ENCODE data around the gene GPC6.

Gene GPC6

DNA sequence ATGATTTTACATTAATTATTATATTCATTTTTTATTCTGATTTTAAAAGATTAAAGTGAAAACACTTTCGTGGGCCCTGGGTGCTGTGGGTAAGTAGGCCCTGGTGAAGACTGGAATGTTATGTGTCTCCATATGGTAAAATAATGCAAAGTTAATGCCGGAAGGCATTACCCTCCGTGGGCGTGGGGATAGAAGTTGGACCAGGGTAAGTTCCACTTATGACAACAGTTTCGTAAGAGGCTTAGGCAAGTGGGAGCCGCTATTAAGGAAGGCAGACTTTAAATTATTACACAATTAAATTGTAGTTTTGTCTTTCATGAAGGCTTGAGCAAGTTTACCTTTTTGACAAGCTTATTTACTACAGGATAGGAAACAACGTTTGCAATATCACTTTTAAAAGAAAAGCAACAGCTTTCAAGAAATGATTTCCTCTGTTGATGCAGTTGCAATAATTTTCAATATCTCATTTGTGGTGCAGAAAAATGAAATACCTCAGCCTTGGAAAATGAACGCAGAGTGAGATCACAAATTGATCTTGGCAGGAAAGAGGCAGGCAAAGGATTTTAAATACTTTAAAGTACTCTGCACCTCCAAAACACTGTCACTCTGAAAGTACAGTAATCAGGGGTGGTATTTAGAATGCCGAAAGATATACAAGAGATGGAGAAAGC, 942.3 kb downstream of the GPC6 start:
- no peak for DNase-seq (ENCODE audit: low read depth in 2 of 2)

DNA sequence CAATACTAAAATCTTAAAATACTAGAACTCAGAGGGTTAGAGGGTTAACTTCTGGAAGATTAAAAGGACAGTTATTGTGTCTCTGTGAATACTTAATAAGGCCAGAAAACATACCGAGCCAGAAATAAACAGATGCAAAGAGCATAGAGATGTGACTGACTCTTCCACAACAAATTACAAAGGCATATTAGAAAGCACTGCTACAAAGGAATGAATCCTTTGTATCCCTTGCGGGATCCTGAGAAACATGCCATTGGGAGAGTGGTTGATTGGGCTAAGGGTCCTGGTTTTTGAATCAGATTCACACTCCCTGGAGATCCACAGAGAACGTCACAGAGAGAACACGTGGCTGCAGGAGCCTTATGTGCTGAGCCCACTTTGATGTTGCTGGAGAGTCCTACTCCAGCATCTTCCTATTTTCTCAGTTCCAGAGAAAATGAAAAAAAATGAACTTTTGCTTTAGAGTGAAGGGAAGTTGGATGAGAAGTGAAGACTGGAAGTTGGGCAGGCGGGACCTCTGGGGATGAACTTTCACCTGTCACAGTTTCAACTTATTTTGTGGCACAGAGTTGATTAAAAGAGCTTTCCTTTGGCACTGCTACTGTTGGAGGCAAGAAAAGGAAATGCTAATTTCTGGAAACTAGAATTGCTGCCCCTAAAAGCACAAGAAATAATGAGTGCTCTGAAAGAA, 943.0 kb downstream of the GPC6 start:
- DNase-seq (ENCODE audit: low read depth in 2 of 2) = no peak

DNA sequence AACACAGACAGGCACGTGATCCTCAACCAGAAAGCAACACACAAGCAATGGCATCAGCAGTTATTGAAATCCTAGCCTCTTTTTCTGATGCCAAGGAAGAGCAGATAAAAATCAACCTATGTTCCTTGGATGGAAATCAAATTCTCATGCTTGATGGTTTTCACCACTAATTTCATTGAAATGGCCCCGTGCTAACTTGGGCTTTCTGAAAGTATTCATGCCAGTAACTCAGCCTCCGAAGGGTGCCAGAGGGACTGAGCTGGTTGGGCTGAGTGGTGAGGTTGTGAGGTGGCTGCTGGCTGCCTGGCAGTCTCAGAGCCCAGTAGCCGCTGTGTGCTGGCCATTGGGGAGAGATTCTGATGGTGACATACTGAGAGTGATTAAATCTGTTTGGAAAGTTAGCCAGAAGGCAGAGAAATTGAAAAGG, 943.6 kb downstream of the GPC6 start:
- DNase-seq (ENCODE audit: low read depth in 2 of 2) = no peak

DNA sequence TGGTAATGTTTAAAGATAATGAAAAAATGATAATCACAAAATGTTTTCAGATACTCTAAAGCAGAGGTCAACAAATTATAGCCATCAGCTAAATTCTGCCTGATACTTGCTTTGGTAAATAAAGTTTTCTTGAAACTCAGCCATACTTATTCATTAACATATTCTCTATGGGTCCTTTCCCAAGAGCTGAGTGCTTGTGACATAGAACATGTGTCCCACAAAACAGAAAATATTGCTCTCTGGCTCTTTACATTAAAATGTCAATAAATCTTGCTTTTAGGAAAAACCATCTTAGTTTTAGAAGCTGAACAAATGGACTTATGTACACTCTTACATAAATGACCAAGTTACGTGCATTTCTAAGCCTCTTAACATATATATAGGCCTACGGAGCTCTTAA, 945.8 kb downstream of the GPC6 start:
- no peak for DNase-seq (ENCODE audit: low read depth in 2 of 2)

DNA sequence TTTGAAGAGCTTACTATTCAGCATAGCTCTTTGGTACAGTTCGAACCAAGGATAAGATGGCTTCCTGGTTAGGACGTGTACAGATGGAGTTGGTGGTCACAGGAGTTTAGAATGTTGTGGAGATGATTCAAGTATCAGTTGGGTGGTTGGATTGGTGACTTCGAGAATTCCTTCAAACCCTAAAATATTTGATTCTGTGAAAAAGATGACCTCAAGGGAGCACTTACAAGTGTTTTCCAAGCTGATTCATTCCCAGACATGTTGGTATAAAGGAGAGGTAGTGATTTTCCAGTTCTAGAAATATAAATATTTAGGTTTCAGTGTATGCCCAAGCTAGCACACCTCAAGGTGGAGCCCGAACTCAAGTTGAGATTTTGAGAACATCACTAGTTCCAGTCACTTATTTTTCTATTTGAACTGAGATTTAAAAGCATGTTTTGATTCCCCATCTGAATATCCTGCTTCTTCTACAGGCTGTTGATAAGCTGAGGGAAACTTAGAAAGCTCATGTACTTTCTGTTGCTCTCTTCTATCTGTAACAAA, 946.8 kb downstream of the GPC6 start:
- DNase-seq (ENCODE audit: low read depth in 2 of 2) = no peak

DNA sequence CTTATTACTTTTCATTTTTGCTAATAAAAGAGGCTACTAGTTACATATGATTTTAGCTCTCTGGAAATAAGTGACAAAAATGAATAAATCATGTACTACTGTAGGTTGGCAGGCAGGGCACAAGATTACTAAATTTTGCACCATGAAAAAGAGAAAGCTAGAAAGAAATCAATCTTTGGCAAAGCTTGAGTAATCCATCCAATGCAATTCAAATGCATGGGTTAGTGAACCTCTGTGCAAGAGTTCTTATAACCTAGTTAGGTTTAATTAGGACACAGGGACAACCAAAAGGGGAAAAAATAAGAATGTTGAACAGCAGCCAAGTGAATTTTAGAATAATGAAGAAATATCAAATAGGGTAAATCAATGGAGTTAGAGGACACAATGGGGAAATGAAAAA, 947.4 kb downstream of the GPC6 start:
- no peak for DNase-seq (ENCODE audit: low read depth in 2 of 2)

DNA sequence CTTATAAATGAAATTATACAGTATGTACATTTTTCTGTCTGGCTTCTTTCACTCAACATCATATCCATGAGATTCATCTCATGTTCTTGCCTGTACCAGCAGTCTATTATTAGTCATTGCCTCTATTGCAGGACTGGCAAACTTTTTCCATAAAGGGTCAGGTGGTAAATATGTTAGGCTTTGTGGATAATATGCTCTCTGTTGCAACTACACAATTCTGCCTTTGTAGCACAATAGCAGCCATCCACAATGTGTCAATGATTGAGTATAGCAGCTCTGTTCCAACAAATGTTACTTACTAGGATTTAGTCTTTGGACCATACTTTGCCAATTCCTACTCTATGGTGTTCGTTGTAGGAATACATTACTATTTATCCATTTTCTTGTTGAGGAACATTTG, 948.5 kb downstream of the GPC6 start:
- DNase-seq (ENCODE audit: low read depth in 2 of 2) = no peak

DNA sequence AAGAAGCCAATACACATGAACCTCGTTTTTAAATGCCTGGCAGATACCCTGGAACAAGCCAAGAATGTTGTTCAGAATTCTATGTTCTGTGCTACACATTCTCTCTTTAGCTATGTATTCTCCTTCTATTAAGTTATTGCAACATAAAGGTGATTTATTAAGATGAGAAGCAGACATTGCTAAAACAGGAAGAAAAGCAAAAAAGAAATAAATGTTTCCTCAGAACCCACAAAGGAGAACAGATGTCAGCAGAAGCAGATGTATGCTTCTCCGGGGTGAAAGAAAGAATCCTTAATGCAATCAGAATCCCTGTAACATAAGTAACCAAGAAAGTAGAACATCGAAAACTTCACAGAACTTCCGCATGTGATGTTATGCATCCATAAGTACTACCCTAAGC, 950.0 kb downstream of the GPC6 start:
- DNase-seq (ENCODE audit: low read depth in 2 of 2) = no peak

DNA sequence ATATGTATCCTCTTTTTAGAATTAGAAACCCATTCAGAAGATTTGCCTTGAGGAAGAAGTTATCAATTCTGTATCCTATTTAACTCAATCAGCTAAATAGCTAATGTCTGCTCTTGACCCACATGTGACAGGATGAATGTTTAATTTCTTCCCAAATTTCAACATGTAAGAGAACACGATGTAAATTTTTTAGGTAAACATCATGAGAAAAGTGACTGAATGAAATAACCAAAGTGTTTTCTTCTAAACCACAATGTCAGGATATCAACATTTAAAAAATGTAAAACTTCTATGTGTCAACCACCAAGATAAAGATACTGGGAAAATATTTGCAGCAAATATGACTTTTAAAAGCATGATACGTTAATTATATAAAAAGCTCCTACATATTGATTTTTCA, 950.4 kb downstream of the GPC6 start:
- DNase-seq (ENCODE audit: low read depth in 2 of 2) = no peak

DNA sequence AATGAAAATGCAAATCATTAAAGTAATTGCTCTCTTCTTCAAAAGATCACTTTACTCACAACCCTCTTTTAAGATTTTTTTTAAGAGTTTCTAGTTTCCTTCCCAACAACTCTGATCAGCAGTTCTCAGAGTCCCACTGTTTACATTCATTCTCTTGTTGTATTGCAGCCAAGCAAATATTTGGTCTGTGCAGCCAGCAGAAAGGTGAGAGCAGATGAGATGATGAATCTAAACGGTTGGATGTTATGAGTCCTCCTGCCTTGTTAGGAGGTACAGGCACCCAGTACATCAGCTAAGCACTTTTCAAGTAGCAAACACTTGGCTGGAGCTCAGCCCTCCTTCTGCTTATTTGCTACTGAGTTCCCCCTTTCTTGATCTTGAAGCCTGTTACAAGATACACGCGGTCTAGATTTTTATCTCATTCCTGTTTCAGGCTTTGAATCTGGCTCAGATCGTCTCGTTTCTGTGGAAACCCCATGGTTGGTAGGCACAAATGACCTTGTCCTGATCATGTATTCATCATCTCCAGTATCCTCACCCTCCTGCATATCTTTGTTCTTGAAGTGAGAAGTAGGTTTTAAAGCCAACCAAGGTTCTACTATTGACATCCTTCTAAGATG, 952.1 kb downstream of the GPC6 start:
- no peak for DNase-seq (ENCODE audit: low read depth in 2 of 2)

DNA sequence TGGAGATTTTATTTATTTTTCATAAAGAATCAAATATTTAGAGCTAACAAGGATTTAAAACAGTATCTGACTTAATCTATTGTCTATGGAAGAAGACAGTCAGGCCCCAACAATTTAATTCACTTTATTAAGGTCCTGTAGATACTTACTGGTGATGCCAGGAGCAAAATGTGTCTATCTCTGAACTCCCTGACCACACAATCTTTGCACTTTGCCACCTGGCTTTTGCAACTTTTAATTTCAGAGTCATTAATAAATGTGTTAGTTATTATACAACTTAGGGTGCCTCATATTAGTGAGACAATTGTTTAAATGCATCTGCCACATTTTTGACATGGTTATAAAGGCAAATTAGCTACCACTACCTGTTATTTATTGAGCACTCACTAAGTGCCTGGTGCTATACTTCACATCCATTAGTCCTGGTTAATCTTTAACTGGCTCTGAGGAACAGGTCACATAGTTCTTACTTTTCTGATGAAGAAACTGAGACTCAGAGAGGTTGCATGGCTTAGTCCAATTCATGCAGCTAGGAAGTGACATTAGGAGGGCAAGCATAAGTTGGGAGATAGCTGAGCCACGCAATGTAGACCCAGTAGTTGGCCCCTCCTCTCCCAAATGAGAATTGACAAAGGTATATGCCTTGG, 955.0 kb downstream of the GPC6 start:
- DNase-seq (ENCODE audit: low read depth in 2 of 2) = no peak

DNA sequence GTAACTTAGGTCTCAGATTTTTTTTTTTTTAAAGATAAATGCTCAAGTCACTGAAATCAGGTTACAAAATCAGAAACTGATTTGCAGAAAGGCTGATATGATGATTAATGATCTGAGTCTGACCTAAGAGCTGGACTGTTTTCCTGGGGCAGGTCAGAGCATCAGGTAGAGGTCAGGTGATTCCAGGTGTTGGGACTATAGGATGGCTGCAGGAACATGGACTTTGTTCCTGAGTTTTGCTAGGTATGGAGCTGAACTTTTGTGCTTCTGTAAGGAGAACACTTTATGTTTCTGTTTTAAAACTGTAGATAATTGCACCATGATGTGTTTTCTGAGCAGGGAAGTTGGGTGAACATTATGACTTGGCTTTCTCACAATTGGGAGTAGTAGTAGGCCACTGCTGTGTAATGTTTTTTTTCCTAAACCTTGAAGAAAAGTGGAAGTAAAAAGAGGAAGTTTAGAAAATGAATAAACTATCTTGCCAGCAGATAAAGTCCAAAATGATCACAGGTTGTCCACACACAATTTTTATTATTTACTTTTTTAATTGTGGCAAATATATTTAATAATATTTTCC, 955.7 kb downstream of the GPC6 start:
- DNase-seq (ENCODE audit: low read depth in 2 of 2) = no peak

DNA sequence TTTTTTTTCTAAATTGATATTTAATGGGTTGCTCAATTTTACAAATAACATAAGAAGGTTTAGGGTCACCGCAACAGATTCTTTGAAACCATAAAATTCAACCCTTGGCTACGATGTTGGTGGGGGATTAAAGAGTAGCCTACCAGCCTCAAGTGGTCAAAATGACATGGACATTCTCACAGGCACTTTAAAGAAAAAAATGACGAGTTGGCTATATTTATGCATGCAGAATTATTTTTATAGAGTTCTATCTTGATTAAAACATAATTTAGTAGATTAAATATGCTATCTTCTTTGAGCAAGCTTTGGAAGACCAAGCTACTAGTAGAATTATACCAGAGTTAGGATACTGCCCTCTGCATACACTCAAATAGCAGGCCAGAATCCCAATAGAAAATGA, 959.9 kb downstream of the GPC6 start:
- no peak for DNase-seq (ENCODE audit: low read depth in 2 of 2)

DNA sequence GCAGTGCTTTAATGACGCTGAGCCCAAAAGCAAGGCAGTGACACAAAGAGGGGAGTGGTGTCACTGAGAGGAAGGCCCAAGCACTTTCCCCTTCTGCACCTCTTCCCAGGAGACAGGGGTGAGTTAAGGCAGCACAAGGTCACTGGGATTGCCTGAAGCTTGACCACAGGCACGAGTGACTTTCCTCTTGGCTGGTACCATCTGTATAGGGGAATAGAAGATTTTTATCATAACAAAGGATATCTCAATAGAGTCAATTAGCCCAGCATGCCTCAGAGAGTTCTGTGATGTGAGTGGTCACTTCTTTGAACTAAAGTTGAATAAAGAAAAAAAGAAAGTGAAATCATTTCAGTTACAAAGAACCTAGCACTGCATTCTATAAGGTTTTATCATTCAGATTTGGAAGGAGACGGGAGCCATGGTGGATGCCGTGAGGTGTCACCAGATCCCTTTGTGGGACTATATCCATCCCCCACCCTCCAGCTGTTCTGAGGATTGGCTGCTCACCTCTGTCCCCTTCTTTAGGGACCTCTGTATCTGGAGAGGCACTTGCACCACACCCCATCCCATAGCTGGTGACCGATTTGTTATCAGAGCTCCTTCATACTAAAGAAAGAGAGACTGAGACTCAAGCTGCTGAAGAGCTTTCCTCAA, 961.7 kb downstream of the GPC6 start:
- no peak for DNase-seq (ENCODE audit: low read depth in 2 of 2)

DNA sequence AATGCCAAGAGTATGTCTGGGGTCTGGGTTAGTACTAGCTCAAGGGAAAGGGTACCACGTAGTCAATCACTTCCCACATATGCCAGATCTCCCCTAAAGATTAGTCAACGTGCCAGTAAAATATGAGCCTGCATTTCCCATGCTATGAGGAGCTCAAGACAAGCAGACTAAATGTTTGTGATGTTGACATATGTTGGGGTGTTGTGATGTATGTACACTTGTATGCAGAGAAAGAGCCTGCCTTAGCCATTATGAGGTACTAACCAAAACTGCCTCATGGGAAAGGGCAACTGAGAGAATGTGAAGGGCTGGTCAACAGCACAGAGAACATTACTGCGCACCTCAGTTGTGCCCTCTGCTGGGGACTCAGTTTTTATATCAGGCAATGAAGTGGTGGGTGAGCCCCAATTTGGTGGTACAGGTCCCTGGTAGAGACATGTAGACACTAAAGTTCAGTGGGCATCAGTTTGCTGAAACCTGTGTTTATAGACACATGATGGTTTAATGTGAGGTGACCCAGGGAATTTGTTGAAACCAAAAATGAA, 965.9 kb downstream of the GPC6 start:
- no peak for DNase-seq (ENCODE audit: low read depth in 2 of 2)

DNA sequence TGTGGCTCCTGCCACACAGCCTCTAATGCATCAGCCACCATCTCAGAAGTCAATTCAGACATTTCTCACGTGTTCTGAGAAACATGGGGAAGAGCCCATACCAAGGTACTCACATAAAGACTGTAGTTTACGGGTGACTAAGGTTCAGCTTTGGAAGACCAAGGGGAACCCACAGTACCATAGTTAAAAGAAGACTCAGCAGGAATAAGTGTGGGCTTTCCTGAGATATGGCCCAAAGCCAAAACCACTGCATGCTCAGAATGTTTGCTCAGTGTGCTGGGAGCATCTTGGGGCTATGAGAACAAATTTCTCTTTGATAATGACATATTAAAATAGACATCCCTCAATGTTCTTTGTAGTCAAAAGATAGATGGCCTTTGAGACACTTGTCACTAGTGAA, 969.1 kb downstream of the GPC6 start:
- no peak for DNase-seq (ENCODE audit: low read depth in 2 of 2)

DNA sequence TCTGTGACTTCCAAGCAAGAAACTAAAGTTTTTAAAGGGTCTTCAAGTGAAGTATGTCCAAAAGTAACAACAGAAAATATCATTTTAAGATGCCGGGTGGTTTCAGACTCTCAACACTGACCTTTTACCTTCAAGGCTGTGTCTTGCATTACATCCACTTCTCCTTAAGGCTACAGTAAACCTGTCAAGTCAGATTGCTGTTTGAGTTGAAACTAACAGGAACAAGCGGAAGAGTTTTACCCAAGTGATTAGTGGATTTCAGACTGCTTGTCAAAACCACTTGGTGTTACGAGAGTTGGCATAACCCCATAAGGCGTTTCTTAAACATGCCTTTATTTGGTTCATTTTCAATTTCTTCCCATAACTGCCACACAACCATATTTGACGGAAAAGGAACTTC, 969.8 kb downstream of the GPC6 start:
- DNase-seq (ENCODE audit: low read depth in 2 of 2) = no peak

DNA sequence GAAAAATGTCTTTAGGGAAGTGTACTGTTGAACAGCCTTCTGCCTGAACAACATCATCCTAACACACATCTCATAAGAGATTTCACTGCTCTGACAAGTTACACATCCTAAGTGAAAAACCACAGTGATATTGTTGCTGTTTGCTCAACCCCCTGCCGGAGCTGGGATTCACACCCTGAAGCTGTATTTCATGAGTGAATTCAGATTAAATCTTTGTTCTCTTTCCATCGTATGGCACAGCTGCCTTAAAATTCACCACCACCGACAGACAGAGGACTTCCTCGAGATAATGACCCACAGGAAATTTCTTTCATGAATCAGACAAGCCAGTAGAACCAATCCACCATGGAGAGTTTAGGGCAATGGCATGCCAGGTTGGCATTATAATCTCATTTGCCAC, 972.1 kb downstream of the GPC6 start:
- DNase-seq (ENCODE audit: low read depth in 2 of 2) = no peak

DNA sequence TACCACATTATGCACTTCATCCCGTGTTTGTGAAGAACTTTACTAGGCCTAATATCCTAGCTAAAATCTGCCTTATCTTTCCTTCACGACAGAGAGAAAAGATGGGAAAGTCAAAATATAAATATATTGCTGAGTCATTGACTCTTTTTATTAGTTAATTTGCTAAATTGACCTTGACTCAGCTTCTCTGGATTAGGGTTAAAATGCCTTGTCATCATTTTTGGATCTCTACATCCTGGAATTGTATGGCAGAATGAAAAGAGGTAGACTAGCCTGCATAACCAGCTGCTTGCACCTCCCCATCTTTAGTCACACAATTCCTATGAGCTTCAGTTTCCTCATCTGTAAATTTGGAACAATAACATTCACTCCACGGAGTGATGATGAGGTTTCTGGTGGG, 972.5 kb downstream of the GPC6 start:
- DNase-seq (ENCODE audit: low read depth in 2 of 2) = no peak

DNA sequence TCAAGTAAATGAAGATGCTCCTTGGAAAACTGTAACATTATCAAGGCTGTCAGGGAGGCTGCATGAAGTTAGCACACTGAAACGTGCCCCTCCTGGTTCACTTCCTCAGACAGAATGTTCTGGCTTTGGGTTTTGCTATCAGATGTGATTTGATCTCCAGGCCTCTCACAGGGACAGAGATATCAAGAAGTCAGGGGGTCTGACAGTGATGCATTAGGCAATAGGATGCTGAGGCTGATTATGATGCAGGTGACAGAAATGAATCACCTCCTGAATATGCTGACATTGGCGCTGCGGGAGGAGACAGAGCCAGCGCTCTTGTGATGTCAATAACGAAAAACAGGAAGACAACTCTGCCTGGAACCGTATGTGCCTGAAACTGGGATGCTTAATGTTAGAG, 974.4 kb downstream of the GPC6 start:
- DNase-seq (ENCODE audit: low read depth in 2 of 2) = no peak

DNA sequence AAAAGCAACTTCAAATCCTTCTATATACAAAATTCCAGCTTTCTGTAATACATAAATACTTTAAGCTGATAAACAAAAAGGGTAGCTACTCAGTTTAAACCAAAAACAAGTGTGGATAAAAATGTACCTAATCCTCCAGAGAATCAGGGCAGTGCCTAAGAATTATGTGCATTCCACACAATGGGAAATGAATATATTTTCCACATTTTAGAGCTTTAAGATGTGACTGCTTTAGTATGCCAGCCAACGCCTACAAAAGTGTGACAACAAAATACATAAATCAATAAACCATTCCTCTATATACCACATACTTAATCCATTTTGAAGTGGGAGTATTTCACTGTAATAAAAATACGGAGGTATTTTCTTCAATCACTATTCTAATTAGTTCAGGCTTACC, 977.6 kb downstream of the GPC6 start:
- no peak for DNase-seq (ENCODE audit: low read depth in 2 of 2)

All from activated CD4-positive, alpha-beta T cell treated with anti-CD3 and anti-CD28 coated beads for 24 hours (primary cell).